Measurements from ENCODE around the gene KCTD18.

Gene KCTD18

DNA sequence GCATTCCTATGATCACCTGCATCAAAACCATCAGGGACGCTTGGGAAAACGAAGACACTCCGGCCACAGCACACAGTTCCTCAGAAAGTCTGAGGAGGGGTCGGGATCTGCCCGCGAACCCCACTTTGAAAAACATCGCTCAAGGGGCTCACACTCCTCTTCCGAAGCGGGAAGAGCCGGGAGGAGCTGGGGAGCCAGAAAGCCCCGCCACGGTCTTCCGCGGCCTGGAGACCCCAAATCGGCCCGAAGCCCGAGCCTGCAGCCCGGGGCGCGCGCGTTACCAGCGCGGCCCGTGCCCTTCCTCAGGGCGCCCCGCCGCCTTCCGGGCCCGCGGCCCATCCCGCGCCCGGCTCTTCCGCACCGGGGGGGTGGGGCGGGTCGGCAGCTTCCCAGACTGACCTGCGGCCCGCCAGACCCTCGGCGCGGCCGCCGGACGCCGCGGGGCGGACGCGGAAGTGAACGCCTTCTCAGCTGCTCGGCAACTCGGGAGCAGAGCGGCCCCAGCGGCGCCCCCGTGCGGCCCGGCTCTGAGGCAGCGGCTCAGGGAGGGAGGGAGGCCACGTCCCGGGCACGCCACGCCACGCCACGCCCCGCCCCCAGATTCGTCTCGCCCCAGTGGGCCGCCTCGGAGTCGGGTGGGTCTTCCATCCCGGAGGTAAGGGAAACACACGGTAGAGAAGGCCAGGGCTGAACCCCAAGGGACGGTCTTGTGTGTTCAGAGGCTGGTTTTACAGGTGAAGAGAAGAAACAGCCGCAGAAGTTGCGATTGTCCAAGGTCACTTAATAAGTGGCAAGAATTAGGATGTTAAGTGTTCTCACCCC, at the start of gene KCTD18:
KCTD18 (minus strand) TSS at position 457 of the 822 bp plus-strand sequence. CDS start 3,052 bp downstream, outside the sequence.
- peak; percentile 90 for DNase-seq

DNA sequence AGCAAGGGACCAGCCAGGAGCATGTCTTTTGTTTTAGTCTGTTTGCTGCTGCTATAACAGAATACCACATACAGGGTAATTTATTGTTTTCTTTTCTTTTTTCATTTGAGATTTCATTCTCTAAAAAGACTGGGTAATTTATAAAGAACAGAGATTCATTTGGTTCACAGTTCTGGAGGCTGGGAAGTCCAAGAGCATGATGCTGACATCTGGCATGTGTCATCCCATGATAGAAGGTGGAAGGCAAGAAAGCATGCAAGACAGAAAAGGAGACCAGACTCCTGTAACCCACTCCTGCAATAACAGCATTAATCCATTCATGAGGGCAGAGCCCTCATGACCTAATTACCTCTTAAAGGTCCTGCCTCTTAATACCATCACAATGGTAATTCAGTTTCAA, 30.9 kb upstream of the KCTD18 start:
- no peak for DNase-seq

DNA sequence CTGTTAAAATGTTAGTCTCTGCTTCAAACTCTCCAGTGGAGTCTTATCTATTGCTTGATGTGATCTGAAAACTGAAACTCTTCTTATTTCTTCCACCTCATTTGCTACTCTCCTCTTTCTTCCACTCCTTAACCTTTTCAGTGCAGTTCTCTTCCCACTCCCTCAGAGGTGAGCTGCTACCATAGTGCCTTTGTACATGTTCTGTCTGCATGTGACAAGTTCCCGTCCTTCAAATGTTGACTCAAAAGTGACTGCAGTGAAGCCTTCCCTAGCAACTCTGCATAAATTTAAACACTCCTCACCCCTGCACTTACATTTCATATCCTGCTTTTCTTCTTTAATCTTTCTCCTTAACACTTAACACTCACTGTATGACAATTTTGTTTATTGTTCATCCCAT, 28.3 kb upstream of the KCTD18 start:
- no peak for DNase-seq

DNA sequence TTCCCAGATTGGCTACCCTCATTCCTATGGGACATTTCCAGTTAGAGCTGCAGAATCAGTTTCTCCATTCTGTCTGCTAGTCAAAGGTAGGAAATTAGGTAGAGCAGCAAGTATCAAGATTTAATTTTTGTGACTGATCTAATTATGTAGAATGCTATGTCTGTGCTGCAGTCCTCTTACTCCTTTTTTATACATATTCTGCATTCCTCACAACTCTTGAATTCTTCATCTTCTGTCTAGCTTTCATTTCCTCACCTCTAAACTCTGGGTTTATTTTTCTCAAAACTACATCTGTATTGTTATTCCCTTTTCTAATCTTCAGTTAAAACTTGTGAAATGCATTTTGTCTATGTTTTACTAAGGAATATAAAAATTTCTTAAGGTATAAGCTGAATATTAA, 24.7 kb upstream of the KCTD18 start:
- no peak for DNase-seq

DNA sequence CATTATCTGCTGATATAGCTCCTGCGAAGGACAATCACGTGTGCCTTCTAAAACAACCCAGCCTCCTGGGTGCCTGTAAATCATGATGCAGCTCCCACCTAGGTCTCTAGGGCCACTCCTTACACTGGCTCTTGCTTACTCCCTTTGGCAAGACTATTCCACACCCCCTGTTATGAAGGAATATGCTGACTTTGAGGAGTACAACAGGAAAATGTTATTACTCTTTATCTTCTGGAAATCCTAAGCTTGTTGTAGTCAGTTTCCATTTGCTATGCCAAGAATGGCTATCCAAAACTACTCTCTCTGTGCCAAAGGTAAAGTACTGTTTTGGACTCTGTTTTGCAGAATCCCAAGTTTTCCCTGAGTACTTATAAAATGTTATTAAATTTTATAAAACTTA, 23.9 kb upstream of the KCTD18 start:
- DNase-seq: no peak

DNA sequence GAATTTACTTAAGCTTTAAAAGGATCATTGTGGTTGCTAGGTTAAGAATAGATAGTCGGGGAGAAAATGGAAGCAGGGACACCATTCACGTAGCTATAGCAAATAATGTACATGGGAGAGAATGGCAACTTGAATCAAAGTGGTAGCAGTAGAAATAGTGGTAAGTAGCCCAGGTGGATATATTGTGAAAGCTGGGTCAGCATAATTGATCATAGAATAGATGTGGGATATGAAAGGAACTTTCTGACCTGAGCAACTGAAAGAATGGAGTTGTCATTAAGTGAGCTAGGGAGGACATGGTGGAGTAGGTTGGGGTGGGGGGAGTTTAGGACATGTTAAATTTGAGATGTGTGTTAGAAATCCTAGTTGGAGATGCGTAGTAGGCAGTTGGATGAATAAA, 18.4 kb upstream of the KCTD18 start:
- DNase-seq: no peak

DNA sequence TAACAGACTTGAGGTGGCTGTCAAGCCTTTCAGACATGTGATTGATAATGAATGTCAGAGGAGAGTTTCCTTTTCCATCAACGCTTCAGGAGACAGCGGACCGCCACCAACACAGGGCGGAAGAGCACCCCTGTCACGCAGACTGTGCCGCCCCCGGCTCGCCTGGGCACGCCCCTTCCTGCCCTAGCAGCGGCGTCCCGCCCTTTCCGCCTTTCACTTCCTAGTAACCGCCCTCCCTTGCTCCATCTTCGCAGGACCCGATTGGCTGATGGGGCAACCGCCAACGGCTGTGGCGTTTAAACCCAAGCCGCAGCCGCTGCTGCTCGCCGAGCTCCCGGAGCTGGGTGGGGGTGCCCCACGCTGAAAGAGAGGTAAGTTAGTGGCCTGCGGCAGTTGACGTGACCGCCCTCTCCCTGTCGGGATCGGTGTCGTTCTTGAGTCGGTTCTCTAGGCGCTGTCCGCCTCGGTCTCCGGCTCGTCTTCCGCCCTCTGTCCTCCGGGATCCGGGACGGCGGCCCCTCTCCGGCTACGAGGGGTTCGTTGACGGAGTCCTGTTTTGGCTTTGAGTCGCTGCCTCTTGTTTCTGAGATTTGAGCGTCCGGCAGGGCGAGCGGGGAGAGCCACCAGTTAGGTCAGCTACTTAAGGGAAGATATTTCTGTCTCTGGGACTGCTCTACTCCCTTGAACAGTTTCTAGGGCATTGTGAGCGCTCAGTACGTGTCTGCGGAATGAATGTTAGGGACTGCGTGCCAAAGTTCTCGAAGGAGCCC, 16.2 kb upstream of the KCTD18 start, which contains the start of gene SGO2:
SGO2 (plus strand) TSS at position 326 of the 770 bp plus-strand sequence. CDS start 6,769 bp downstream, outside the sequence.
- peak; percentile 96 for DNase-seq

DNA sequence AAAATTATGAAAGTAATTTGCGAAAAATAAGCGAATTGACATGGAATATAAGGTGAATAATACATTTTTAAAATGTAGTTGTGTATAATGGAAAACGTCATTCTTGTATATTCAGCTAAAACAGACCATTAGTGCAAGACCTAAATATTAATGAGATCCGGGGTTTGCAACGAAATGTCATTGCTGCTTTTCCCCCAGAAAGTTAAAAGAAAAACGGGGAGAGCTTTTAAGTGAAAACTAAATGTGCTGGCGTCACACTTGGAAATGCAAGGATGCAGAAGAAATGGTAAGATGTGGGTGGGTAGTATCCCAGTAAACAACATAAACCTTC, 15.6 kb upstream of the KCTD18 start:
- DNase-seq: no peak

DNA sequence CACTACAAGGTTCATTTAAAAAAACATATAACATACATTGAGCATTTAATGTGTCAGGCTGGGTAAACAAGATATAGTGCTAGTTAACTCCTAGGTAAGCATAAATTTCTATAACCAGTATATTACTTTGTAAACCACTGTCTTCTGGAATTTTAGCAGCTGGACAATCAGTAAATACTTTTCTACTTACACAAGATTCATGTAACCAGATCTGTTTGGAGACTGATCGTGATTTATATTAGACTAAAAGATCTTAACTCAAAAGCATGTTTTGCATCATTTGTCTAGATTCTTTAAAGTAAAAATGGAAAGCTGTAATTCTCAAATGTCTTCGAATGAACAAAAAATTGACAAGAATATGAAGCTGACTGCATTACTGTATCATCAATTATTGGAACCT, 15.2 kb upstream of the KCTD18 start:
- DNase-seq: no peak

DNA sequence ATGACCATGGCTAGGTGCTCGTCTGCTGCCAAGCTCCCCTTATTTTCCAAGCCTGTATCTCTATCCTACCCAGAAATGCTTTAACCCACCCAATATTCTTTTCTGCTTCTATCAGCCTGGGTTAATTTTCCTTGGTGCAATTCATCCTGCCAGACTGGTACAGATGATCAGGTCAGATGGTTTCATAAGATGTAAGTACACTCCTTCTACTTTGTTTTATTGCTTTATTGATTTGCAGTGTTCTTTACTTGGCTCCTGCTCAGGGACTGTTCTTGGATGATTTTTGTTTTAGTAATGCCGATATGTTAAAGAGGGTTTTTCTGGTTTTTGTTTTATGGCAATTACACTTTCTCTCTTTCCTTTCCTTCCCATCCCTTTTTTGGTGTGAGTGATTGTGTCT, 13.7 kb upstream of the KCTD18 start:
- DNase-seq: no peak

DNA sequence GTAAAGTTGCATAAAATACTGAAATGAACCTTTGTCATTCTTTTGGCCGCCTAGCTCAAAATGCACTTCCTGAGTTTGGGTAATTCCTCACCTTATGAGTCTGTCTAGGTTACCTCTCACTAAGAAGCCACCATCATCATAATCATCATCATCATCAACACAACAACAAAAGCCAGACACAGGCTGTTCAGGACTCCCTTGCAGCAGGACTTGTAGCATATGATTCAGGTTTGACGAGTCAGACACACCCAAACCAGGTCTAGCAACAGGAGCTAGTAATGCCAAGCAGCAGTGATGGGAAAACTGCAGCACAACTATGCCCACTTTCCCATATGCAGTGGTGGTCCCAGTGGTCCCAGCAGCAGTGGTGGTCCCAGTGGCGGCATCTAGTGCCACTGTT, 13.3 kb upstream of the KCTD18 start:
- no peak for DNase-seq

DNA sequence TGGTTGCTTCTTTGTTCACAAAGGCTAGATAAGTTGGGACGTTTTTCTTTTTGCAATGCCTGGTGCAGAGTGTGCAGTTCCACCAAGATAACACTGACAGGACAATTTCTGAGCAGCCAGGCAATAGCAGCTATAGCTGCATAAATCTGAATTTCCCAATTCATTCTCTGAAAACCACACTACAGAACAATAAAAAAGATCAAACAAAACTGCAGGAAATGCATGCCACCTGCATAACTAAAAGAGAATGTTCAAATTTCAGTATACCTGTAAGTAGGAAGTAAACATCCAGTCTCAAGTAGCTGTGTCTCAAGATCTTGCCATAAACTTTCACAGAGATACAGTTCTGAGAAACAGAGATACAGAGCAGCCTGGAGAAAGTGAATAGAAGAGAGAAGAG, 5.3 kb upstream of the KCTD18 start:
- peak; percentile 7 for DNase-seq

DNA sequence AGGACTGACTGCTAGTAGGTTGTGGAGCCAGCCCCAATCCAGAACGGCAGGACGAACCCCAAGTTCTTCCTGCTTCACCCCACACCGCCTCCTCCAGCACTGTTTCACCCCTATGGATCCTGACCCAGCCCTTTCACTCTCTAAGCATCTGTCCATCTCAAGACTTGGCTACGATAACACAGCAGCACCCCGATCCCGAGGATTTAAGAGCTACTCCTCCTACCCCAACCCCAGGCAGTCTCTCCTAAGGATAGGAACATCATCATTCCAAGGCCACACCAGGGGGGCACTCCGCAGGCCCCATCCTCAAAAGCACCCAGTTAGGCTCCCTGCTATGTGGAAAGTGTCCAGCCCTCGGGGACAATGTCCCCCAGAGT, 645 bp downstream of the KCTD18 start:
- peak; percentile 8 for DNase-seq

DNA sequence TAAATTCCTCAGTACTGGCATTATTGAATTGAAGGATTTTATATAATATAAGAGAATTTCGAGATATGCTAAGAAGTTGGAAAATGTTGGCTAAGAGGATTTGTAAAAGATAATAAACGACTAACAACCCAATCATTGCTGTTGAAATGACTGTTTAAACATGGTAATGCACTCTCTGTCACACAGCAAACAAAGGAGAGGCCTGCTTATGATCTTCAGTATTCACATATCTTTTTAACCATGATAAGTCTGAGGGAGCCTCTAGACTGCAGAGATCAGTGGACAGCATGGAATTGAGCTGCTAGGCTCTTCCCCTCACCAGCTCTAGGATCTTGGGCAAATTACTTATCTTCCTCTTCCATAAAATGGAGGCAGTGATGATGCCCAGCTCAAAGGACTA, 2.7 kb downstream of the KCTD18 start:
- DNase-seq: no peak

DNA sequence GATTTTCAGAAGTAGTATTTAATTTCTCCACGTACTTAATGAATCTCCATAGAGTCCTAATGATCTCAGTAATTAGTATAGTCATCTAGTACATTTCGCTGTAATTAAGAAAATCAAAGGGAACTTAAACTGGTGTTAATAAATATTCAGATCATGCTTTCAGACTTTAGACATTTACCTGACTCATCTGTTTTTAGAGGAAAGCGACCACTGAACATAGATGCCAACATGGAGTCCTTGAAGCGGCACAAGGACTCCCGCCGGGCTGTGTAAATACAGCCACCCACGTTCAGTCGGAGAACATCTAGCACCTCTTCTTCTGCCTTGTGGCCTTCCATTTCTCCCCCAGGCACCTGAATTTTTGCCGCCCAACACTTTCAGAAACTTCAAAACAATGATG, 3.2 kb downstream of the KCTD18 start:
- DNase-seq: no peak

DNA sequence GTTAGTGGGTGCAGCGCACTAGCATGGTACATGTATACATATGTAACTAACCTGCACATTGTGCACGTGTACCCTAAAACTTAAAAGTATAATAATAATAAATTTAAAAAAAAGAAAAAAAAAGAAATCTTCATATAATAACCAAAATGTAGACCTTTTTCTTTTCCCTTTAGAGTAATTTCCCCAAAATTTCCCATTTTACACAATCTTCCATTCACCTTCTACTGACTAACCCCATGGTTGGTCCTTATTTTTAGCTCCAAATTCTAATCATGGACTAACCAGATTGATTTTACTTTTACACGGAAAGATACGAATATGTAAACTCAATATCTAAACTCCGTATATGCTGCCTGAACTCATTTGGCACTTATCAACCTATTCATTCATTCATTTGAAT, 7.7 kb downstream of the KCTD18 start:
- DNase-seq: no peak

DNA sequence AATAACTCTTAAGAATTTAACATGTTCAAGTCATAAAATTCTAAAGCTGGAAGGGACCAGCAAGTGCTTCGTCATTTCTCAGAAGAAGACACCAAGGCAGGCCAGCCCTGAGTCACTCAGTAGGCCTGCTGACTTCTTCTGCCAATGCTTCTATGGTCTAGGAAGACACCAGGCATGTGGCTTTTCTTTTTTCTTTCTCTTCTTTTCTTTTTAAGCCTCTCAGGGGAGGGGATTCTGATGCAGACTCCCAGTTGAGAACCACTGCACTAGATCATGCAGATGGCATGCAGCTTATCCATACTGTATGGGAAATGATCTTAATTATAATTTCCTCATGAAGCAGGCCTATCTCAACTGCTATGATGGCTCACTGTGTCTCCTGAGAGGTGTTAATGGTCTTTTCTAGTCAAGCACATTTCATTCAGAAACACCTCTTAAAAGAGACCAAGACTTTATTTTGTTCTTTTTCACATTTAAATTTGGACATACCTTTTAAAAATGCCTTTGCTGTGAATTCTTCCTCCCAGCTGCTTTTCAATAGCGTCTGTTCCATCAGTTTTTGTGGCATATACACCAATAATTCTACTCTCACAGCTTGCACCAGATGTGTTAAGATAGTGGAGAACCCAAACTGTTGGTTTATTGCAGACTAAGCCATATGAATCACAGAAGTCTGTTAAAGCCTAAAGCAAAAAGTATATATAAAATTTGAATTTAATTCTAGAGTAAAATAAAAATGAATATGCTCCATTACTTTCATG, 11.3 kb downstream of the KCTD18 start:
- no peak for DNase-seq

DNA sequence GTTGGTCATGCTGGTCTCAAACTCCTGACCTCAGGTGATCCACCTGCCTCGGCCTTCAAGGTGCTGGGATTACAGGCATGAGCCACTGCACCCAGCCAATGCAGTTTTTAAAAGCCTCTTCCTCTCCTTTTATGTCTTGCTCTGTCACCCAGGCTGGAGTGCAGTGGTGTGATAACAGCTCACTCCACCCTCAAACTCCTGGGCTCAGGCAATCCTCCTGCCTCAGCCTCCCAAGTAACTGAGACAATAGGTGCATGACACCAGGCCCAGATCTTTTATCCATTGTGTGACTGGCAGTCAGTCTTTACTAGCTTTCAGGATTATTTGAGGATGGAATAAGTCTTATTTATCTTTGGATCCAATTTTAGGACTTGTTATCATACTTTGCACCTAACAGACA, 13.2 kb downstream of the KCTD18 start:
- no peak for DNase-seq

DNA sequence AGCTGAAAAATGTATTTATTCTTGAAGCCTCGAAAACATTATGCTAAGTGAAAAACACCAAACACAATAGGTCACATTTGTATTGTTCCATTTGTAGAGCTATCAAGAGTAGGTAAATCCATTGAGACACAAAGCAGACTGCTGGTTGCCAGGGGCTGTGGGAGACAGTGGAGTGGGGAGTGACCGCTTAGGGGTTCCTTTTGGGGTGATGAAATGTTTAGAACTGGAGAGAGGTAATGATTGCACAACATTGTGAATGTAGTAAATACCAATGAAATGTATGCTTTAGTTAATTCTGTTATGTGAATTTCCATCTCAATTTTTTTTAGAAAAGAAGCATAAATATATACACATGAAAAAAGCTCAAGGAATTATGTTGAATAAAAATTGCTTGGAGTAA, 15.8 kb downstream of the KCTD18 start:
- DNase-seq: no peak

DNA sequence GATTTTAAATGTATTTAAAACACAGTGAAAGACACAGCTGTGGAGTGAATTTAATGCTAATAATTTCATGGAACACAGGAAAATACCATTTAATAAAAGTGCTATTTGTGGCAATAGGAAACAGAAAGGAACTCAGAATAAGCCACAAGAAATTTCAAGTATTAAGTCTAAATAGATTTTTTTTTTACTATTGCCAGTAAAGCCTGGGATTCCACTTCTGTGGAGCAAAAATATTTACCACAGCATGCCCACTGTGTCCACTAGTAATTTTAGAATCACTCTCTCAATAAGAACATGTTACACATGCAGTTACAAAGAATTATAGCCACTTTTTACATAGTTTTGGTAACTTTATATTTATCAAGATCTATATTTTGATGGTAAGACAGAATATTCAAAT, 17.2 kb downstream of the KCTD18 start:
- DNase-seq: no peak

DNA sequence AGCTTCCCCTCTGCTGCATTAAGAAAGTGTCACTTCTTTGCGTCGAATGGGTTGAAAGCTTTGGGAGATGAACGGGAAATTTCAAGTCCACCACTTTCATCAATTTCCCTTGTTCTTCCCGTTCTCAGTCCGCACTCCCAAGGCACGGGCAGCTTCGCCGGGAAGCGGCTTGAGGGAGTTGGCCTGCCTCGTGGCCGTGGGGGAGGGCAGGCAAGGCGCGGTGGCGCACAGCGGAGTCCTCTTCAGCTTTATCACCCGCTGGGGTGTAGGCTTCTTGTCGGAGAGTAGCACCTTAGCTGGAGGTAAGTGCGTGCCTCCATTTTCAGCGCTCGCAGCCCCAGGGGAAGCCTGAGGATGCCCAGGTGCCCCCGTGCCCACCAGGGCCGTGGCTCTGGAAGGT, 19.9 kb downstream of the KCTD18 start:
- DNase-seq: no peak

DNA sequence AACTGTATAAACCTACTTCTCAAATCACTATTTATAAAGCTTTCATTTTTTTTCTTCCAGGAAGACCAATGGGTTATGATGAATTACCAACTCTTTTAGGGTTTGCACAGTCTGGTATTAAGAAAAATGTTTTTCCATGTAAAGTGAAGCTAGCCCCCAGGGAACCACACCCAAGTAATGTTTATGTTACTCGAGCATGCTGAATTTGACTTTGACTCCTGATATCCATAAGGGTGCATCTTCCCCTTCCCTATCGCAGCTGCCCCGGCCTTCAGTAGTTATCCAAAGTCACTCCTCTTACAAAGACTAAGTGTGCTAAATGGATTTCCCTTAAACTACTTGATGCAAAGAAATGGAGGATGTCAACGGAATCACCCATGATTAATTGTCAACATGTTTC, 21.7 kb downstream of the KCTD18 start:
- DNase-seq: no peak

DNA sequence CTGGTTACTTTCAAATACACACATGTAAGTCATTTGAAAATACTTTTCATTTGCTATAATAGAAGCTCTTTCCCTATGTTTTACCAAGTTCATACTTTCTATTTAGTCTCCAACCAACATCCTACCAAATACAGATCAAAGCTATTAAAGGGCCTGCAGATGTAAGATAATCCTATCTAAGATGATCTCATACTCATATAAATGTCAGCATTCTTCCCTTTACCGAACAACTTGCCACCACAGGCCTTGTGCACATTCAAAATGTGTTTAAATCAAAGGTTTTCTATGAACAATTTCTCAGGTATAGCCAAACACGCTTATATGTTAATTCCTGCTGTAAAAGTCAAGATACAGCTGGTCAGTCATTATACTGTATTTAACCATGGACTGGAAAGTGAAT, 23.3 kb downstream of the KCTD18 start:
- DNase-seq: no peak

DNA sequence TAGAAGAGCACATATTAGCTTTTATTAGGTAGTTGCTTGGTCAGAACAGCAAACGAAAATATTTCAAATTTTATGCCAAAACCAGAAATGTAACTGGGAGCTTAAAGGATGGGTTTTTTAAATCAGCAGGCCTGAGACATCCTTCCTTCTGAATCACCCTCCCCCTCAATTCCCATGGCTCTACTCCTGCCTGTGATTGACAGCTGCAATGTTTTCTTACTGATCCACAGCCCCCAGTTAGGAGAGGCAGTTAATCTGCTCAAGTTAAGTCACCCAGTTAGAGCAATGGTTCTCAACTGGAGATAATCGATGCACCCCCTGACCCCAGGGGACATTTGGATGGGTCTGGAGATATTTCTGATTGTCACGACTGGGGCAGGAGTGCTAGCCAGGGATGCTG, 24.9 kb downstream of the KCTD18 start:
- no peak for DNase-seq

Measured in CD4-positive, alpha-beta T cell treated with Interleukin-10 for 1 hour (primary cell).